Stimulated activated CD8-positive, alpha-beta memory T cell treated with anti-CD3 and anti-CD28 coated beads, Interleukin-15, amount 100 ng/mL, for 1 hour (primary cell): Measurements from ENCODE around the gene DLG3.
"Not testable (repeated sequence)": the region's sequence is repeated elsewhere in the genome, so short reads cannot be mapped to it uniquely, and the experiment has no call there.

ENCODE experiments used
- DNase-seq: peaks from one replicate; pipeline ENCODE4 v3.0.0-alpha.2; 2020; ENCODE audit warnings: low read depth

Gene DLG3

DNA sequence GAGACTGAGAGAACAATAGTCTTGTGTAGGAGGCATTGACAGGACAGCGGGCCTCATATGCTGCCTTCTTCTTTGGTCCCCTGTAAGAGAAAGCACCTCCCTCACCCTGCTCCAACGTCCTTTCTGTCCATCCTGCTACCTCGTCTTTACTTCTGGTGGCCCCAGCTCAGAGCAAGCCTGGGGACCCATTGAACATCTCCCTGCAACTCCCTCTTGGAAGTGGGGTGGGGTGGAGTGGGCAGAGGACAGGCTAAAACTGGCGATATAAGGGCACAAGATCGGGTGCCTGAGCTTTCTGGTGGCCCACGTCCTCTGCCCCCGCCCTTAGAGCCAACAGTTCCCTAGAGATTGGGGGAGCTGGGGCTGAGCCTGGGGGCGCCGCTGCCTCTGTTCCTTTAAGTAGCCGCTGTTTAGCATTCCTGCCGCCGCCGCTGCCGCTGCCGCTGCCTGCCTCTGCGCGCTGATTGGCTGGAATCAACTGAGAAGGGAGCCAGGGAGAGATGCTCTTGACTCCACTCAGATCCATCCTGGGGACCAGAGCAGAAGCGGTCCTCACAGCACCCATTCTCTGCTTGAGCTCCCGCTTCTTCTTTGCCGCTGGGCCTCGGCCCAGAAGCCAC, at the start of gene DLG3:
Gene DLG3, plus strand, starts transcription at position 510 of the 620 bp plus-strand sequence. CDS start 367 bp downstream, outside the sequence.
- DNase-seq = no peak

DNA sequence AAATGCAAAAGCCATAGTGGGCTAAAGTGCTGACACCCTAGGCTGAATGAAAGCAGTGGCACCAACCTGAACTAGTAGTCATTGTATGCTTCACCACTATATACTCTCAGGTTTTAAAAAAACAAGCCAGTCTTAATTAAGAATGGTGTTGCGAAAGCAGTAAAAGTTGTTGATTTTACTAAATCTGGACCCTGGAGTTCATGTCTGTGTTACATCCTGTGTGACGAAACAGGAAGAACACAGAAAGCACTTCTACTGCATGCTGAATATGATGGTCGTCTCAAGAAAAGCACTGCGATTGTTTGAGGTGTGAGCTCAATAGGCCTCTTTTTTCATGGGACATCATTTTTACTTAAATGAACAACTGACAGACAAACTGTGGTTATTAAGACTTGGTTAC, 45.7 kb upstream of the DLG3 start:
- no peak for DNase-seq

DNA sequence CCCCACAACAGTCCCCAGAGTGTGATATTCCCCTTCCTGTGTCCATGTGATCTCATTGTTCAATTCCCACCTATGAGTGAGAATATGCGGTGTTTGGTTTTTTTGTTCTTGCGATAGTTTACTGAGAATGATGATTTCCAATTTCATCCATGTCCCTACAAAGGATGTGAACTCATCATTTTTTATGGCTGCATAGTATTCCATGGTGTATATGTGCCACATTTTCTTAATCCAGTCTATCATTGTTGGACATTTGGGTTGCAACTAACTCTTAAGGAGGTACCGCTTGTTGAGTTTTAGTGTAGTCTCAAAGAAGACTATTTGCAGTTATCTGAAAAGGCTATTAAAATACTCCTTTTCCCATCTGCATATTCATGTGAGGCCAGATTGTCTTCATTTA, 44.5 kb upstream of the DLG3 start:
- not testable (repeated sequence) for DNase-seq

DNA sequence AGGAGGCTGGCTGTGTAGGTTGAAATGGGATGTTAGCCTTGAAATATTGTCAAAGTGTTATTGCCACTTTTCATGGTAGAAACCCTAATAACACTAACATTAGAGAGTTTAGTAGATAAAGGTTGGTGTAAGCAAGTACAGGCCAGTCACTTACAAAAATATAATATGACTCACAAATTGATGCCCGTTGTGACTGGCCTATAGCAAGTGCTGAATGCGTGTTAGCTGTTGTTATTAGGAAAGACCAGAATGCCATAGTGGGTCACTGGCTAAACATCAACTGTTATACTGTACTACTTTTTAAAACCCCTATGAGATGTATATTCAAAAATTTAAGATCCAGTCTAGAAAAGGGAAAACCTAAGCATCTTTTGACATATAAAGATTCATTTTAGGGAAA, 41.9 kb upstream of the DLG3 start:
- DNase-seq = no peak

DNA sequence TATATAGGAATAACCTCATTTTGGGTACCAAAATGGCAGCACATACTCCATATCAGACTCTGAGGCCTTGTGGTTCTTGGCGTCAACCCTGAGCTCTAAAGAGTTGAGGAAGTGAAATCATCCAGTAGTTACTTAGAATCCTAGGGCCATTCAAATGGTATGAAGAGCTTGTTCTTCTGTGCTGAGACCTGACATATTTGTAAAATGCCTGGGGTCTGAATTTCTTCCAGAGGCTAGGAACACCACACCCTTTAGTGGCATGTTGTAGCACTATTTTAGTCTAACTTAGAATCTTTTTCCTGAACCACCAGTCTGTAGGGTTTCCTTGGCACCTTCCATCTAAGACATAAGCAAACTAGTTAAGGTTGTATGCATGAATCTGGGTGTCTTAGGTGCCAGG, 39.6 kb upstream of the DLG3 start:
- DNase-seq = no peak

DNA sequence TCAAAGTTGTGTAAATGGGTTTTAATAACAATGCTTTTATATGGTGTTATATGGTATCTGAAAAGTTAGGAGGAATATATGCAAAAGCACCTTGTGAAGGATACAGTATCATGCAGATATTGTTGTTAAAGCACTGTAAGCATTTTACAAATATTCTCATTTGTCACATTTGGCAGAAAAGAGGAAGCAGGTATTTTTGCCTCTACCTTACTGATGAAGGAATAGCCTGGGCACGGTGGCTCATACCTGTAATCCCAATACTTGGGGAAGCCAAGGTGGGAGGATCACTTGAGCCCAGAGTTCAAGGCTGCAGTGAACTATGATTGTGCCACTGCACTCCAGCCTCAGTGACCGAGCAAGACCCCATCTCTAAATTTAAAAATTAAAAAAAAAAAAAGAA, 33.7 kb upstream of the DLG3 start:
- no peak for DNase-seq

DNA sequence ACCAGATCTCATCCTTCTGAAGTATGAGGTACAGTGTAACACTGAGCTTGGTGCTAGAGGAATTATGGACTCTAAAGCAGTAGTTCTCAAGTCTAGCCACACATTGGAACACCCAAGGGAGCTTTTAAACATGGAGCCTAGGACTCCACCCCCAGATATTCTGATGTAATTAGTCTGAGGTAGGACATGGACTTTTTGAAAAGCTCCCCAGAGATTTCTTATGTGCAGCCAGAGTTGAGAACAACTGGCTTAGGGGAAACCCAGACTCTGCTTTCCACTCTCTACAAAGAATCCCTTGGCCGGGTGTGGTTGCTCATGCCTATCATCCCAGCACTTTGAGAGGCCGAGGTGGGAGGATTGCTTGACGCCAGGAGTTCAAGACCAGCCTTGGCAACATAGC, 33.2 kb upstream of the DLG3 start:
- no peak for DNase-seq

DNA sequence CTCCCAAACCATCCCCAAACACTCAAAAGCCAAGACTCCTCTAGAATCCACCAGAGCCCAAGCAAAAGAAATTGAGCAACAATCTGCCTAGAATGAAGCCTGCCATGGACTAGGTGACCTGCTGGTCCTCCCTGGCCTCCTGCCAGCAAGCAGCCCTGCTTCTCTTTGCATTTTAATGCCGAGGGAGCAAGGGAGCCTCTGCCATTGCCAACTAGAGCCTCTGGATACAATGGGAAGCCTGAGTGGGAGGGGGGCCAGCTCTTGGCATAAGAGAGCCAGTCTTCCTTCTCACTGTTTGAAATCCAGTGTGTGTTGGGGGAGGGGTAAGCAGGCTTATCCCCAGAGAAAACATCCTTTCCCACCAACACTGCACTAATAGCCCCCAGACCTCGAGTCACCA, 23.0 kb upstream of the DLG3 start:
- no peak for DNase-seq

DNA sequence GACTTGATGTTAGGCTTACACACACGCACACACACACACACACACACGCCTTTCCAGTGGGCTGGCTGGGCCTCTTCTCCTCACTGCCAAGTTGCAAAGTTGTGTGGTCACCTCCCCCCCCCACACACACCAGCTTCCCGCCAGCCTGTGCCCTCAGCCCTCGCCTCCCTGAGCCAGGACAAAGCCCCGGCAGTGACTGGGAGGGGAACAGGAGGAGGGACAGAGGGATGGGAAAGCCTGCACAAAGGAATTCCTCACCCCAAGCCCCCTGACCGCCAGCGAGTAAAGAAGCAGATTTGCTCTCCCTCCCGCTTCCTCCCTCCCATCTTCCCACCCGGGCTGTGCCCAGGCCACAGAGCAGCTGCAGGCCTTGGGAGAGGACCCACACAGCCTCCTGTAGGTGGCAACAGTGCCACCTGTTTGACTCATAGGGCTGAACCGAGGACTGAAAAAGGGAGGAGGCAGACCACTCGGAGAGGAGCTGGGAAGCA, 21.7 kb upstream of the DLG3 start, which contains the start of gene GDPD2:
Gene GDPD2, plus strand, starts transcription at position 464 of the 491 bp plus-strand sequence. CDS start 1,671 bp downstream, outside the sequence.
- DNase-seq = no peak

DNA sequence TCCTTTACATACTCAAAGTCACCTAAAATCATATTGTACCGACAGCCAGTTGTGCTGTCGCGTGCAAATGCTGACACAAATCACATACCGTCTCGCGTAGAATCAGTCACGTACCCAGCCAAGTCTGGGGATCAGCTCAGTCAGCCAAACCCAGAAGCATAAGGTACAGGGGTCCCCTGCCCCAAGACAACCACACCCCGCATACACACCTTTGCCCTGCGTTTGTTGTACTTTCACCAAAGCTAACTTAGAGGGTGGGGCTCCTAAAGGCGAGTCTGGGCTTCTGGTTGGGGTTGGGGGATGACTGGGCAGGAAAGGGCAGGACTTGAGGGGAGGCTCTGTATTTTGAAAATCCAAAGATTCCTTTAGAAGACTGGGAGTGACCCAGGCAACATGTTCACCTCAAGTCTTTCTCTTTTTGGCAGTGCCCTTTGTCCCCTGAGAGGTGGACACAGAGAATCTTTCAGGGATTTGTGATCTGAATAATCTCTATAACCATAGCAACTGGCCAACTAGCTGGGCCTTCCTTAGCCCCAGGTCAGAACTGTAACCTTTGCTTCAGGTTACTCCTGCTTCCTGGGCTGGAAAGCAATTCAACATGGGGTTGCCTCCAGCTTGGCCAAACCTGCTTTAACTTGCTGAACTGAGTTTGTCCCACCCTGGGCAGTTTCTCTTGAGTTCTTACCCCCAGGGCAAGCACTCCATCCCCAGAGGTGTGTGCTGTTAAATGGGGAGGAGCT, 20.5 kb upstream of the DLG3 start:
- no peak for DNase-seq

DNA sequence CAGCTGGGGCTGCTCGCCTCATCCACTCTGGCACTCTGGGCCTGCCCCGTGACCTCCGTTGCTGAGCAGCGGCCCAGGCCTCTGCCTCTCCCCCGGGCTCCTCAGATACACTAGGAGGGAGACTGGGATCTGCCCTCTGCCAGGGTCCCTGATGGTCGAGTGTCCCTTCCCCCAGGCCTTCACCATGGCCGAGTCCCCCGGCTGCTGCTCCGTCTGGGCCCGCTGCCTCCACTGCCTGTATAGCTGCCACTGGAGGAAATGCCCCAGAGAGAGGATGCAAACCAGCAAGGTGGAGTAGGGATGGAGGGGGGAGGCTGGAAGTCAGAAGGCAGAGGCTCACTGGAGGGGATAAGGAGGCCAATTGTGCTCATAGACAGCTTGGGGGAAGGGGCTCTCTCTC, 19.8 kb upstream of the DLG3 start:
- no peak for DNase-seq

DNA sequence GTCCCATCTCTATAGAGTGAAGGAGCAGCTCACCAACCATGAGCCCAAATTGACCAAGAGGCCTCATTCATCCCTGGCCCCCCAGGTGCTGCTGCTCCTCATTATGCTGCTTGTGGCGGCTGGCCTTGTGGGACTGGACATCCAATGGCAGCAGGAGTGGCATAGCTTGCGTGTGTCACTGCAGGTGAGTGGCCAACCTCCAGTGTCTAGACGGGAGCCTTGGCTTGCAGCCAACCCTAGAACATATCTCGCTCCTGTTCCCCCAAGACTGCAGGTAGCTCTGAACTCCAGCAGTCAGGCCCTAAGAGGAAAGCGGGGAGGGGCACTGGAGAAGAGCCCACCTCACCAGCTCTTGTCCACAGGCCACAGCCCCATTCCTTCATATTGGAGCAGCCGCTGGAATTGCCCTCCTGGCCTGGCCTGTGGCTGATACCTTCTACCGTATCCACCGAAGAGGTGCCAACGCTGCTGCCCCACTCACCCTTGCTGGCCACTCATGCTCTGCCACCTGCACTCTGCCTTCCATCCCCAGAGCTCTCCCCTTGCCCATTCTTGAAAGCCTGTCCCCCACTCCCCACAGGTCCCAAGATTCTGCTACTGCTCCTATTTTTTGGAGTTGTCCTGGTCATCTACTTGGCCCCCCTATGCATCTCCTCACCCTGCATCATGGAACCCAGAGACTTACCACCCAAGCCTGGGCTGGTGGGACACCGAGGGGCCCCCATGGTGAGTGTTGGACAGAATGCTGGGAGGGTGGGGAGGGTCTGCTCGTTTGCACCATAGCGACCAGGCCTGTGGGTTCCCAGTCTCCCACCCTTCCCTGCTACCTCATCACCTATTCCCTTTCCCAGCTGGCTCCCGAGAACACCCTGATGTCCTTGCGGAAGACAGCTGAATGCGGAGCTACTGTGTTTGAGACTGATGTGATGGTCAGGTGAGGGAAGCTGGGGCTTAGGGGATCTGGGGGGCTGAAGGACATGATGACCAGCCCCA, 18.1 kb upstream of the DLG3 start:
- no peak for DNase-seq

DNA sequence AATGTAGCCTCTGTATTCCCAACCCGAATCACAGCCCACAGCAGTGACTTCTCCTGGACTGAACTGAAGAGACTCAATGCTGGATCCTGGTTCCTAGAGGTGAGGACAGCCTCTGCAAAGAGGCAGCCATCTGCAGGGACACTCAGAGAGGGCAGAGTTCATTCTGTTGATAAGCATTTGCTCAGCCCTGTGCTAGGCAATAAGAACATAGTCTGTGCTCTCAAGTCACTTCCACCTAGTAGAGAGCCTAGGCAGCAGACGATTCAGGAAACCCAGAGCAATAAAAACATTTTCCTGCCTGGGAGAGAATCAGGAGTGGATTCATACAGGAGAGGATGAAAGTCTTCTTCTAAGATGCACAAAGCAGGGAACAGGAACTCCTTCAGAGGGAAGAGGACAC, 17.3 kb upstream of the DLG3 start:
- DNase-seq = no peak

DNA sequence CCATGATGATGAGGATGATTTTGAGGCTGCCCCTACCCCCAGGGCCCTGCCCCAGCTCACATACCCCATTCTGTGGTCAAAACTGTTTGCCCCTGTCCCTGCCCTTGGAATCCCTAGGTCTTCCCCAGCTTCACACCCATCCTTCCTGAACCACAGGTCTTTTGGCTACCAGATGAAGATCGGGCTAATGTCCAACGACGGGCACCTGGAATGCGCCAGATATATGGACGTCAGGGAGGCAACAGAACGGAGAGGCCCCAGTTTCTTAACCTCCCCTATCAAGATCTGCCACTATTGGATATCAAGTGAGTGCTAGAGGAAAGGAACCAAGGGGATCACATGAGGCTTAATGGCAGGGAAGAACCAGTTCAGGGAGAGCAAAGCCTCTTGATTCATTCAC, 14.9 kb upstream of the DLG3 start:
- DNase-seq = no peak

DNA sequence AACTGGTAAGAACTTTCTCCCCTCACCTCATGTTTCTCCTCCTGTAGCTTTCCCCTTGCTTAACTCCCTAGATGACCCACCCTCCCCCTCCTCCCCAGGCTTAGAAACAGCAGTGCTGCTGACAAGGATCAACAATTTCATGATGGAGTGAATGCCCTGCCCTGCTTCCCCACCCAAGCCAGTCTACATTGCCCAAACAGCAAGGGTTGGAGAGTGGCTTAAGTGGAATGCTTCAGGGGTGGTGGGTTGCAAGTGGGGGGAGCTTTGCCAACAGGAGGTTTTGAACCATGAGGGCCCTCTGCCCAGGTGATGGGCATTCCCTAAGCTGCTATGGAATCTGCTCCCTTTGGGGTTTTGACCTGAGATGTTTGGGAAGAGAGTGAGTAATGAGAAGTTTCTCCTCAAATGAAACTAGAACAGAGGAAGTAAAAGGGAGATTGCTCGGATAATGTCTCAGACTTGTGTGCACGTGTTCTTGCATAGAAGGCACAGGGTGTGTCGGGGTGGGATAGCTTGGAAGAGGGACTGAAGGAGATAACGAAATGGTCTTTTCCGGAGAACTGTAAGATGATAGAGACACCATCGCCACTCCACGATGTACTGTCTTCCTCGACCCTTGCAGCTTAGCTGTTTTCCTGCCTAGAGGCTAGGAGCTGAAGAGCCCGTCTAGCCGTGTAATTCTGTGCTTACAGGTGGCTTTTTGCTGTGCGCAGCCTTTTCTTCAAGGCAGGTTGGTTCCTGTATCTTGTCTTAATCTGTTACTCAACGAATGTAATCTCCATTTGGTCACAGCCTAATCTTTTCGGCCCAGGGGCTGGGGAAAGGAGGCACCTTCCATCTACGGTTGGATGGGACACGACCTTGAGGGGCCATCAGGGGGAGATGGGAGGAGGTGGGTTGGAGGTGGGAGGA, 11.4 kb upstream of the DLG3 start:
- no peak for DNase-seq

DNA sequence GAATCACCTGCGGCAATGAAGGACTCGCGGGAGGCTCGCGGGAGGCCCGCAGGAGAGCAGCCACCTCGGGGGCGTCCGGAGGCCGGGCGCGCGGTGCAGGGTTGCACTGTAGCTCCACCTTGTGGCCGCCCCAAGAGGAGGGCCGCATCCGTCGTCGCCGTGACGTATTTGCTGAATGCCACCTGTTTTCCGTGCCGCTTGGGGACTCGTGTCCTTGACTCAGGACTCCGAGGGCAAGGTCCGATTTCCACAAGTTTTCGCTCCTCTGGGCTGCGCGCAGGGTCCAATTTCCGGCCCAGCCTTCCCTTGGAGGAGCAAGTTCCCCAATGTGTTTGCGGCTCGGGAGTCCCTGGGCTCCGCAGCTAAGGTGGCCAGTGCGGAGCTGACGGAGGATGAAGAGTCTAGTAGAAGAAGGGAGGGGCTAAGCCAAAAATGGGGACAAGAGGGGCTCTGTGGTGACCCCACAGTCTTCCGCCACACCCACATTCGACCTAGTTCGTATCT, 10.7 kb upstream of the DLG3 start:
- peak; percentile 51 for DNase-seq

DNA sequence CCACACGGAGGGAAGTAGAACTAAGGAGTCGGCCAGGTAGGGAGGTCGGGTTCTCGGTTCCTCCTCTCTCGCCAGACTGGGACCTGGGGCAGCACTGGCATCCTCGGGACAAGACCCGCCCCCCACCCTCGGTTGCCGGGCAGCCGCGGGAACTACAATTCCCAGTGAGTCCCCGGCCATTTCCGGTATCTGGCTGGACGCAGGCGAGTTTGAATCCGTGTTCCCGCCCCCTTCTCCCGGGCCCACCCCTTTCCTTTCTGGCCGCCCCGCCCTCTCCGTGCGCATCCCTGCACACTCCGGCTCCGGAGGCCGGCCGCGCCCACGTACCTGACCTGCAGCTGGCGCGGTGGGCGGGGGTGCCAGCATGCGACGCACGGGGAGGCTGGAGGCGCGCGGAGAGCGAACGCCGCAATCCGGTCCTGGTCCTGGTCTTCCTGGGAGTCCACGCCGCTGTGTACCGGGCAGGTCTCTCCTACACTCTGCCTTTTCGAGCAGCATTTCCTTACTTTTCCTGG, 10.2 kb upstream of the DLG3 start:
- peak; percentile 27 for DNase-seq

DNA sequence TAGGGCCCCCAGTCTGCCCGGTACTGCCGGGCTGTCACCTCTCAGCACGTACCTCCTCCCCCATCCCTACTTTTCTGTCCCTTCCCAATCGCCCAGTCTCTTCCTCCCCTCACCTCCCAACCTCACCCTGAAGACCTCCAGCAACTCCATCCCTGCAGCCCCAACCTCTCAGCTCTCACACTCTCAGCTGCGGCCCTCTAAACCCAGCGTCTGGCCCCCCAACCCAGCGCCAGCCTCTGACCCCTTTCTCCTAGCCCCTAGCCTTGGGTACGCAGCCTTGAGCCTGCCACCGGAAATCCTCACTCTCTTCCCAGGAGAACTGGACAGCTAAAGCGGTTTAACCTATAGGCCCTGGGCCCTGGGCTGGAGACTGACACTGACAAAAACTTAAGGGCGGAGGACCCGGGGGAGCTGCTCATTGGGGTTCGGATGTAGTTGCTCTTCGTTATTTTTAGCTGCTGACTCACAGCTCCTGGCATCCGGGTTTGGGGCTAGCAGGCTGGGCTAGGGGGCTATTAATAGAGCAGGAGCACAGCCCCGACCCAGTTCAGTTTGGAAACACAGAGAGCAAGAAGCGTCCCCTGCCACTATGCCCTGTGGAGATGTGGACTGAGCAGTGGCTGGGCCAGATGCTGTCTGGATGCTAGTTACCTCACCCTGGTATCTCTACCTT, 9.6 kb upstream of the DLG3 start:
- DNase-seq = no peak

DNA sequence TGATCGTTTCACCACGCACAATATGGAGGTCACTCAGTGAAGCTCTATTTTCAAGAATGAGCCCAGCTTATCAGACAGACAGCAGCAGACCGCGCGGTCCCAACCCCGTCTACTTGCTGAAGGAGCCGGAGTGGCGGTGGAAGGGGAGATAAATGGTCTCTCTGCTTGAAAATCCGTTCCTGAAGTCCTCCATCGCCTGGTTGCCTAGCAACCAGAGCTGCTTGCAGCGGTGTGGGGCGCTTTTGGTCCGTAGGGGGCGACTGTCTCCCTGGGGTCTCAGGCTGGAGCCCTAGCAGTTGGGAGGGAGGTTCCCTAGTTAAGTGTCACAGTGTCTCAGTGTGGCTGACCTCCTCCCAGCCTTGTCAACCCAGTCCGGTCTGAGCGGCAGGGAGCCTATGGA, 8.3 kb upstream of the DLG3 start:
- DNase-seq = no peak

DNA sequence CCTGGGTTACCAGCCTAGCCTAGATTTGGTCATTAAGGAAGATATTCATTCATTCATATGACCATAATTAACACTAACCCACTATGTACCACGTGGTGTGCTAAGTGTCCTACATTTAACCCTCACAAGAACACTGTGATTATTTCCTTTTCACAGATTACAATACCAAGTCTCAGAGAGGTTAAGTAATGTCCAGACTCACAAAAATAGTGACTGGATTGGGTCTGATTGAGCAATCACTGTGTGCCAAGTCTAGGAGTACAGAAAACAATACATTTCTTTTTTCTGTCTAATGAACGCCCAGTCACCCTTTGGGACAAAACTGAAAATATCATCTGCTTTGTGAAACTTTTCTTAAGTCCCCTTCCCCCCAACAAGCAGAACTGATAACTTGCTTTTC, 7.6 kb upstream of the DLG3 start:
- DNase-seq = no peak
